Measurements from ENCODE around the gene IL31RA. TPM values are rescaled to one million over a fixed set of nuclear protein-coding genes. Genes with fewer than 3 reads are reported as not detected.
"Not testable (repeated sequence)": the region's sequence is repeated elsewhere in the genome, so short reads cannot be mapped to it uniquely, and the experiment has no call there.

IL31RA gene
- 0.32 and 0.34 TPM in 2 replicates for polyA plus RNA-seq (2013)

DNA sequence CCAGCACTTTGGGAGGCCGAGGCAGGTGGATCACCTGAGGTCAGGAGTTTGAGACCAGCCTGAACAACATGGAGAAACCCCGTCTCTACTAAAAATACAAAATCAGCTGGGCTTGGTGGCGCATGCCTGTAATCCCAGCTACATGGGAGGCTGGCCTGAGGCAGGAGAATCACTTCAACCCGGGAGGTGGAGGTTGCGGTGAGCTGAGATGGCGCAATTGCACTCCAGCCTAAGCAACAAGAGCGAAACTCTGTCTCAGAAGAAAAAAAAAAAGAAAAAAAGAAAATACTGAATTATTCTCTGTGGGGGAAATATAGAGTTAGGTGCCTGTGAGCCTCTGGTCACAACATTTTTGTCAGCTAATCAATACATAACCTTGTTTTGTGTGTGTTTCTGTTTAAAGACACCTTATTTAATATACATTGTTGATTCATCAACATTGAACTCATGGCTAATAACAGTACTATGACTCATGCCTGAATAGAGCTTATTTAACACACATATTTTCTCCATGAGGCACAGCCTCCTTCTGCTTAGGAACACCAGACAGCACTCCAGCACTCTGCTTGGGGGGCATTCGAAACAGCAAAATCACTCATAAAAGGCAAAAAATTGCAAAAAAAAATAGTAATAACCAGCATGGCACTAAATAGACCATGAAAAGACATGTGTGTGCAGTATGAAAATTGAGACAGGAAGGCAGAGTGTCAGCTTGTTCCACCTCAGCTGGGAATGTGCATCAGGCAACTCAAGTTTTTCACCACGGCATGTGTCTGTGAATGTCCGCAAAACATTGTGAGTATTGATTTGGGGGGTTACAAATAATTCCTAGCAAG, at the start of gene IL31RA:
IL31RA (plus strand) TSS at position 519 of the 836 bp plus-strand sequence; CDS start at position 733, 214 bp downstream.
- peak; percentile 73 to 78 for DNase-seq
- Histone ChIP-seq H3K79me2 (ENCODE audit: control insufficient read depth, insufficient read depth, low read length, poor library complexity) (no peaks in the 10 kb centered on the region), H2AK5ac (ENCODE audit: low read length) (no peak within 1 kb of the TSS), H3K9ac (ENCODE audit: low read length) (no peak within 1 kb of the TSS), H4K91ac (ENCODE audit: low read depth, low read length) (no peak within 1 kb of the TSS), H3K4ac (ENCODE audit: low read depth, low read length) (no peak within 1 kb of the TSS), H2AFZ (ENCODE audit: insufficient read depth, low read length, poor library complexity) (no peak within 1 kb of the TSS), H3K27ac (ENCODE audit: low read depth, low read length) (peak within 1 kb of the TSS; percentile 46), H3K36me3 (ENCODE audit: control insufficient read depth in 1 of 2, insufficient read depth in 2 of 2, low read length in 2 of 2) (no peaks in the 10 kb centered on the region), H4K12ac (ENCODE audit: low read depth, low read length) (no peak within 1 kb of the TSS), H2BK12ac (ENCODE audit: low read length) (peak within 1 kb of the TSS; percentile 71), H3K9me3 (ENCODE audit: insufficient read depth, low read depth, low read length) (no peaks in the 10 kb centered on the region), H3K4me1 (ENCODE audit: control insufficient read depth in 1 of 2, insufficient read depth in 2 of 2, low read length in 2 of 2) (peaks cover 3 to 4% of the 10 kb centered on the region in 2 experiments), H3K23ac (ENCODE audit: low read length) (no peak within 1 kb of the TSS), H3K27me3 (ENCODE audit: insufficient read depth, low read length) (no peaks in the 10 kb centered on the region), H2BK5ac (ENCODE audit: low read depth, low read length, poor library complexity) (no peak within 1 kb of the TSS), H3K4me2 (ENCODE audit: low read length) (no peak within 1 kb of the TSS), H3K18ac (ENCODE audit: low read length) (no peak within 1 kb of the TSS), H3K79me1 (ENCODE audit: low read length) (peaks cover 3% of the 10 kb centered on the region), H2BK120ac (ENCODE audit: insufficient read depth, low read length, poor library complexity) (no peak within 1 kb of the TSS), H4K8ac (ENCODE audit: low read depth, low read length) (no peak within 1 kb of the TSS), H3K4me3 (ENCODE audit: low read depth, low read length) (no peak within 1 kb of the TSS), H3K14ac (ENCODE audit: low read length) (no peak within 1 kb of the TSS)
- WGBS (ENCODE audit: extremely low coverage, insufficient coverage, insufficient read length): no CpG with 5 or more reads among the region's 10 CpGs

DNA sequence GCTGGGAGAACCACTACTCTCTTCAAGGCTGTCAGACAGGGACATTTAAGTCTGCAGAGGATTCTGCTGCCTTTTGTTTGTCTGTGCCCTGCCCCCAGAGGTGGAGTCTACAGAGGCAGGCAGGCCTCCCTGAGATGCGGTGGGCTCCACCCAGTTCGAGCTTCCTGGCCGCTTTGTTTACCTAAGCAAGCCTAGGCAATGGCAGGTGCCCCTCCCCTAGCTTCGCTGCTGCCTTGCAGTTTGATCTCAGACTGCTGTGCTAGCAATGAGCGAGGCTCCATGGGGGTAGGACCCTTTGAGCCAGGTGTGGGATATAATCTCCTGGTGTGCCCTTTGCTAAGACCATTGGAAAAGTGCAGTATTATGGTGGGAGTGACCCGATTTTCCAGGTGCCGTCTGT, 42.3 kb upstream of the IL31RA start:
- not testable (repeated sequence) for H3K4me2 ChIP-seq (ENCODE audit: low read length)

DNA sequence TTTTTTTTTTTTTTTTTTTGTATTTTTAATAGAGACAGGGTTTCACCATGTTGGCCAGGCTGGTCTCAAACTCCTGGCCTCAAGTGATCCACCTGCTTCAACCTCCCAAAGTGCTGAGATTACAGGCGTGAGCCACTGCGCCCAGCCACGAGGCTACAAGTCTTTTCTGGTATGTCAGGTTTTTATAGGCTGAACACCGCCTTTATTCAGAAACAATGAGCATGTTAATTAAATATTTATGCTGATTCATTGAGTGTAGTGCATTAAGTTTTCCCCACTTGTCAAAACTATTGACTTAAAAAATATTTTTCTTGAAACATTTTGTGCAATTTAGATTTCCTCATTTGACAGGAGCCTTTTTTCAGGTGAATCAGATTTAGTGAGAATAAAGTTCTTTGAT, 35.2 kb upstream of the IL31RA start:
- not testable (repeated sequence) for H3K27me3 ChIP-seq (ENCODE audit: insufficient read depth, low read length); H3K4me1 ChIP-seq (ENCODE audit: control insufficient read depth in 1 of 2, insufficient read depth in 2 of 2, low read length in 2 of 2); H3K4me2 ChIP-seq (ENCODE audit: low read length); DNase-seq; H2BK120ac ChIP-seq (ENCODE audit: insufficient read depth, low read length, poor library complexity); H3K9ac ChIP-seq (ENCODE audit: low read length); H4K91ac ChIP-seq (ENCODE audit: low read depth, low read length); H3K14ac ChIP-seq (ENCODE audit: low read length); H2AFZ ChIP-seq (ENCODE audit: insufficient read depth, low read length, poor library complexity); H3K36me3 ChIP-seq (ENCODE audit: control insufficient read depth in 1 of 2, insufficient read depth in 2 of 2, low read length in 2 of 2); H4K8ac ChIP-seq (ENCODE audit: low read depth, low read length); H2BK5ac ChIP-seq (ENCODE audit: low read depth, low read length, poor library complexity); H3K4me3 ChIP-seq (ENCODE audit: low read depth, low read length); H3K9me3 ChIP-seq (ENCODE audit: insufficient read depth, low read depth, low read length); H3K4ac ChIP-seq (ENCODE audit: low read depth, low read length); H3K23ac ChIP-seq (ENCODE audit: low read length); H3K27ac ChIP-seq (ENCODE audit: low read depth, low read length); H3K18ac ChIP-seq (ENCODE audit: low read length); H3K79me1 ChIP-seq (ENCODE audit: low read length); H4K12ac ChIP-seq (ENCODE audit: low read depth, low read length); H2AK5ac ChIP-seq (ENCODE audit: low read length); H2BK12ac ChIP-seq (ENCODE audit: low read length); H3K79me2 ChIP-seq (ENCODE audit: control insufficient read depth, insufficient read depth, low read length, poor library complexity)
- no CpG with 5 or more reads among the region's 4 CpGs for WGBS (ENCODE audit: extremely low coverage, insufficient coverage, insufficient read length)

More for the DNA sequence above, 42.3 kb upstream of the IL31RA start:
- not testable (repeated sequence) for H3K4me3 ChIP-seq (ENCODE audit: low read depth, low read length); H2BK12ac ChIP-seq (ENCODE audit: low read length); H2AFZ ChIP-seq (ENCODE audit: insufficient read depth, low read length, poor library complexity); H4K12ac ChIP-seq (ENCODE audit: low read depth, low read length); H3K4ac ChIP-seq (ENCODE audit: low read depth, low read length); H4K91ac ChIP-seq (ENCODE audit: low read depth, low read length); H3K9me3 ChIP-seq (ENCODE audit: insufficient read depth, low read depth, low read length); H3K27ac ChIP-seq (ENCODE audit: low read depth, low read length); H3K18ac ChIP-seq (ENCODE audit: low read length); H3K14ac ChIP-seq (ENCODE audit: low read length); H2BK5ac ChIP-seq (ENCODE audit: low read depth, low read length, poor library complexity); H3K36me3 ChIP-seq (ENCODE audit: control insufficient read depth in 1 of 2, insufficient read depth in 2 of 2, low read length in 2 of 2); H4K8ac ChIP-seq (ENCODE audit: low read depth, low read length); H2AK5ac ChIP-seq (ENCODE audit: low read length); H3K79me1 ChIP-seq (ENCODE audit: low read length); DNase-seq; H3K4me1 ChIP-seq (ENCODE audit: control insufficient read depth in 1 of 2, insufficient read depth in 2 of 2, low read length in 2 of 2); H3K23ac ChIP-seq (ENCODE audit: low read length); H3K9ac ChIP-seq (ENCODE audit: low read length); H3K79me2 ChIP-seq (ENCODE audit: control insufficient read depth, insufficient read depth, low read length, poor library complexity); H2BK120ac ChIP-seq (ENCODE audit: insufficient read depth, low read length, poor library complexity); H3K27me3 ChIP-seq (ENCODE audit: insufficient read depth, low read length)
- no CpG with 5 or more reads among the region's 7 CpGs for WGBS (ENCODE audit: extremely low coverage, insufficient coverage, insufficient read length)

DNA sequence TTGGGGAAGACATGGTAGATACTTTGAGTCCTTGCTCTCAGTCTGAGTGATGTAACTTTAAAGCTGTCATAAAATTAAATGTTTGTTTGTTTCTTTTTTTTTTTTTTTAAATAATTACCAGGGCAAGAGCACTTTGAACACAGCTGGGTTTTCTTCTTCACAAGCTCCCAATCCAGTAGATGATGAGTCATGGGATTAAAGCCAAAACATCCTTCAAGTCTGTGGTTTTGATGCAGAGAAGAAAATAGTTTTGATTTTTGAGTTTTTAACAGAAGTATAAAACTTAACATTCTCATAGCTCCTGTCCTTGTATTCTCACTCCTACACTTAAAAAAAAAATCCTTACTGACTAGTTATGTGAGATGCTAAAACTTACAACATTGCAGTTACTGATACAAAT, 34.8 kb upstream of the IL31RA start:
- no peak overlapping the region for H4K12ac ChIP-seq (ENCODE audit: low read depth, low read length)
- no peak overlapping the region for H3K27ac ChIP-seq (ENCODE audit: low read depth, low read length)
- H3K36me3 ChIP-seq (ENCODE audit: control insufficient read depth in 1 of 2, insufficient read depth in 2 of 2, low read length in 2 of 2): no peaks in the 10 kb centered on the region
- H3K18ac ChIP-seq (ENCODE audit: low read length): no peak overlapping the region
- no peak overlapping the region for H2BK120ac ChIP-seq (ENCODE audit: insufficient read depth, low read length, poor library complexity)
- no peak overlapping the region for H3K9ac ChIP-seq (ENCODE audit: low read length)
- H3K79me1 ChIP-seq (ENCODE audit: low read length): no peaks in the 10 kb centered on the region
- no peak overlapping the region for H2BK5ac ChIP-seq (ENCODE audit: low read depth, low read length, poor library complexity)
- no peak overlapping the region for H3K4me2 ChIP-seq (ENCODE audit: low read length)
- no peak overlapping the region for H4K91ac ChIP-seq (ENCODE audit: low read depth, low read length)
- H3K4ac ChIP-seq (ENCODE audit: low read depth, low read length): no peak overlapping the region
- no peak overlapping the region for H2BK12ac ChIP-seq (ENCODE audit: low read length)
- no peak overlapping the region for H2AK5ac ChIP-seq (ENCODE audit: low read length)
- H4K8ac ChIP-seq (ENCODE audit: low read depth, low read length): no peak overlapping the region
- no peak overlapping the region for H2AFZ ChIP-seq (ENCODE audit: insufficient read depth, low read length, poor library complexity)
- peaks cover 0 to 2% of the 10 kb centered on the region in 2 experiments for H3K4me1 ChIP-seq (ENCODE audit: control insufficient read depth in 1 of 2, insufficient read depth in 2 of 2, low read length in 2 of 2)
- H3K9me3 ChIP-seq (ENCODE audit: insufficient read depth, low read depth, low read length): no peaks in the 10 kb centered on the region
- no peaks in the 10 kb centered on the region for H3K79me2 ChIP-seq (ENCODE audit: control insufficient read depth, insufficient read depth, low read length, poor library complexity)
- H3K4me3 ChIP-seq (ENCODE audit: low read depth, low read length): no peak overlapping the region
- H3K14ac ChIP-seq (ENCODE audit: low read length): no peak overlapping the region
- H3K27me3 ChIP-seq (ENCODE audit: insufficient read depth, low read length): no peaks in the 10 kb centered on the region
- no peak for DNase-seq
- no peak overlapping the region for H3K23ac ChIP-seq (ENCODE audit: low read length)

Measured in trophoblast cell (in vitro differentiated cells and primary cell).